NCI-H2107 treated with DMSO at 0.1 percent for 48 hours (cell line): ENCODE measurements around the gene SERHL2.
"Not testable (repeated sequence)": the region's sequence is repeated elsewhere in the genome, so short reads cannot be mapped to it uniquely, and the experiment has no call there.

ENCODE experiments used
- DNase-seq: peaks from one replicate; lab custom pipeline; 2025; ENCODE audit not compliant: unreplicated experiment; lab: John Stamatoyannopoulos, UW

The SERHL2 gene

GRCh38 chr22:42574046-42574445, 20.3 kb downstream of the SERHL2 start:
- not testable (repeated sequence) for DNase-seq

GRCh38 chr22:42574468-42574867, 20.7 kb downstream of the SERHL2 start:
- not testable (repeated sequence) for DNase-seq

GRCh38 chr22:42575996-42576574, 22.3 kb downstream of the SERHL2 start:
- DNase-seq: not testable (repeated sequence)

- not testable (repeated sequence) for DNase-seq
These were observed 23.4 kb downstream of the SERHL2 start for GRCh38 chr22:42577141-42577540.

GRCh38 chr22:42577623-42578240, 24.0 kb downstream of the SERHL2 start:
- DNase-seq: no peak

GRCh38 chr22:42580040-42580439, 26.3 kb downstream of the SERHL2 start:
- DNase-seq: not testable (repeated sequence)

GRCh38 chr22:42581194-42581761, 27.5 kb downstream of the SERHL2 start:
- DNase-seq: not testable (repeated sequence)

- DNase-seq: peak; percentile 26
These were observed 28.3 kb downstream of the SERHL2 start for GRCh38 chr22:42581762-42582716.

DNA sequence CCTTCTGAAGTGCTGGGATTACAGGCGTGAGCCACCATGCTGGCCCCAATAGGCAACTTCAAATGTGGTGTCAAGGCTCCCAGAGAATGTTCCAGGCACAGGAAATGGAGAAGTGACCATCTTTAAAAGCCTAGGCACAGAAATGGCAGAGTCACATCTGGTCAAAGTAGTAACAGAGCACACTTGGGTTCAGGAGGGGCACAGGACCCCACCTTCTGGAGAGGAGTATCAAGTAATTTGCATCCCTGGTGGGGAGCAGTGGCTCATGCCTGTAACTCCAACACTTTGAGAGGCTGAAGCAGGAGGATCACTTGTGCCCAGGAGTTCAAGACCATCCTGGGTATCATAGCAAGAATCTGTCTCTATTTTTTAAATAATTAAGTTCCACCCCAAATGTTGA, 29.2 kb downstream of the SERHL2 start:
- no peak for DNase-seq

DNA sequence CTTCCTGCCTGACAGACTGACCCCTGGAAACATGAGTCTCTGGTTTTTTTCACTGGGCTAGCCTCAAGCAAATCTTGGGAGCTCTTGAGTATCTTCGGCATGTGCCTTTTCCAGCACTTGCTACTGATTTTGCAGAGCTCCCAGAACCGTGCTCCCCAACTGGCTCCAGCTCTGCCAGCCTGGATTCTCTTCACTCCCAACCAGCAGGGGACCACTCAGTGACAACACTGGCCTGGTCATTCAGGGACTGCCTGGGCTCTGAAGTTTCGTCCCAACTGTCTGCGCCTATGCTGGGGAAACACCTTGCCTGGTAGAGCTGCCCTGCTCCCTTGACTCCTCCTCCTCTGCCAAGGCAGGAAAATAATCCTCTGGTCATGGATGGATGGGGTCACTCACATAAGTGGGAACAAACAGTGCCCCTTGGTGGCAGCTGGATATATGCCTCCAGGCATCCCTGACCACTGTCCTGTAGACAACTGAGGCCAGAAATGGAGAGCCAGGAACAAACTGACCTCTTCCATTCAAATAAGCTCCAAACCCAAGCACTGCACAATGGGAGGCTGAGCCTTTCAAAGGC, 30.7 kb downstream of the SERHL2 start:
- DNase-seq: no peak

- DNase-seq: no peak
These were observed 31.3 kb downstream of the SERHL2 start for GRCh38 chr22:42585096-42585495.

DNA sequence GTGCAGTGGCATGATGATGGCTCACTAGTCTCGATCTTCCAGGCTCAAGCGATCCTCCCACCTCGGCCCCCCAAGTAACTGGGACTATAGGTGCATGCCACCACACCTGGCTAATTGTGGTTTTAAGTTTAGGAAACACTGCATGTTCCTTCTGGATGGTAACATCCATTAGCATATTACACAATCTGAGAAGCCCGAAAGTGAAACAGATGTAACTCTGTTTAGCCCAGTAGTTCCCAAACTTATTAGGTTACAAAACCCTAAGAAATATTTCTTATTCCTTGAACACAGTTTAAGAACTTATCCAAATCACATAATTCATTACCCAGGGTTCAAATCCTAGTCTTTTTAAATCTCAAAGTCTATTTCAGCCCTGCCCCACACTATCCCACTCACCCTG, 32.6 kb downstream of the SERHL2 start:
- DNase-seq: no peak

DNA sequence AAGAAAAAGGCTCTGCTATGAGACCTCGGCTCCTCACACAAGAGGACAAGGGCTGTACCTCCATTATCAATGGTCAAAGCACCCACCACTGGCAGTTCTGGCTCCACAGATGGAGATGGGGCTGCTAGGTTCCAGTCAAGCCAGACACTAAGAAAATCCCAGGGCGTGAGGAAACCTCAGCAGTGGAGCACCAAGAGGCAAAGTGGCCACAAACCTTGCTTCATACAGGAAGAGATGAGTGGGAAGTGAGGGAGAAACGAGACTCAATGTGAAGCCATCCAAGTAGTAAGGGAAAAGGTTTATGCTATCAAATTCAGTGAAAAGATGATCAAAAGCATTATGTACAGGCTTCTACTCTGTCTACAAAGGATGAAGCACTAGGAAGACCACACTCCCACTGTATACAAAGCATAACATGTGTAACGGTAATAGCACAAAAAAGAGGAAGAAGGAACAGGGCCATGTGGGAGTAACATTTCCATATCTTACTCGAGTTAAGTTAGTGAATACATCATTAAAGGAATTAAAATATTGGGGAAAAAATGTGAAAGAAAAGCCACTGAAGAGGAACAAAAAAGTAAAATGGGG, 33.9 kb downstream of the SERHL2 start:
- DNase-seq: no peak

DNA sequence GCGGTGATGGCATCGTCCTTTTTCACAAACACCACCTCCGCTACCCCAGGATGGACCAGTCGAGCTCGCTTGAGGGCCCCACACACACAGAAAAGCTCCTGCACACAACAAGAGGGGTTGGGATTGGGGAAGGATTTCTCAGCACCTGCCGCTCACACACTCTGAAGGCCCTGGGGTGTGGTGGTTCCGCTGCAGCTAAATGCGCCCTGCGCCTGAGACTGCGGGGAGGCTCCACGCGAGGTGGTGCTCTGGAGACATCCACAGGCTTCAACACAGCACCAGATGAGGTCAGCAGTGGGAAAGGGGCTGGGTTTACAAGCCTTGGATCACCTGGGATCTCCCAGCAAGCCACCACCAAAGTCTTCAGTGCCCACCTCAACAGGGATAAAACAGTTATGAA, 38.2 kb downstream of the SERHL2 start:
- DNase-seq: no peak

DNA sequence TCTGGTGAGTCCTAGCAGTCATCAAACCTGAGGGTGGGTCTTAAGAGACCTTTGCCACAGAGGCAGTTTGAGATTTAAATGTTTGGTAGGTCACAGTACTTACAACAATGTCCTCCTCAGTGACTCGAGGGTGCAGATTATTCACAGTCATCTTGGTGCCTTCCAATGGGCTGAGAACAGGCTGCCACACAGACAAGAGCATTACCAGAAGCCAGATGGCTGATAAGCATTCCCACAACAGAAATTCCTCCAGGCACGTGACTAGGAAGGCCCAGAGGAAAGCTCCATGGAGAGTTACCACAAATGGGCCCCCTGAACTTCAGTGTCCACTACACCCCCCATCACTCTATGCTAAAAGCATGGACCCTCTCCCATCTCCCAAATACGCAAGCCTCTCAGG, 41.7 kb downstream of the SERHL2 start:
- DNase-seq: no peak

DNA sequence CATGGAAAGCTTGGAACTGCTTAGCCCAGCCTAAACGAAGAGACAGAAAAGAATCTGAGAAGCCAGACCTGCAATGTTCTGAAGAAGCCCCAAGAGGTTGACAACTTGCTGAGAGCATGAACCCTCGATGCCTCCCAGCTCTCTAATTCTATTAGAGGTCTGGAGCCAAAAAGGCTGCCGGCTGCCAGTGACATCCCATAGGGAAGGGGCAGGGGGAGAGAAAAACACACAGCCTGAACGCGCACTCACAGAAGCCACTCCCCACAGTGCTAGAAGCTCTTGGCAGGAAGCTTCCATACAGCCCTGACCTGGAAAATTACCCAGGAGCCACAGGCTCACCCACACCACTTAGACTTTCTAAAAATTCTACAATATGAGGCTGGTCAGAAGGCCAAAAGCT, 42.6 kb downstream of the SERHL2 start:
- no peak for DNase-seq

GRCh38 chr22:42596863-42597530, 43.2 kb downstream of the SERHL2 start:
- DNase-seq: no peak

DNA sequence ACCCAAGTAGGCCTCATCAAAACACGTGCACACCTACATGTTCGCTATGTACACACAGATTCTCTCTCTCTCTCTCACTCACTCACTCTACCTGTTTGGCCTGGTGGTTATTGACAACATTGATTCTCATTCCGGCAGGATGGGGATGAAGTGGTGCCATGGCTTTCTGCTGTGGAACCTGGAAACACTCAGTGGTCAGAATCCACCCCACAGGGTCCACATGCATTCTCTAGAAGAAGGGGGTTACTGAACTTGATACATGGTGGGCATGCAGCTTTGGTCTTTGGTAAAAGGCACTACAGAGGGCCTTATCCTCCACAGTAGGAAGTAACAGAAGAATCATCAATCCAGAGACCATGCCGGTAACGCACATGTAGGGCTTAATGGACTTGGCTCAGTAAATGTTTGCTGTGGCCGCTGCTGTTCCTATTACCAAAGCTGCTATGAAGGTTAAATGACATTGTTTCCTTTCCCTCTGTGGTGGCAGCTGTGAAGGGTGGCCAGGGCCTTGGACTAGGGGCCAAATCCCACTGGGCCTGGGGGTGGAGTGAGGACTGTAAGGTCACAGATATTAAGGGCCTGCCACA, 48.2 kb downstream of the SERHL2 start:
- DNase-seq: no peak

- no peak for DNase-seq
These were observed 48.7 kb downstream of the SERHL2 start for GRCh38 chr22:42602470-42602869.

DNA sequence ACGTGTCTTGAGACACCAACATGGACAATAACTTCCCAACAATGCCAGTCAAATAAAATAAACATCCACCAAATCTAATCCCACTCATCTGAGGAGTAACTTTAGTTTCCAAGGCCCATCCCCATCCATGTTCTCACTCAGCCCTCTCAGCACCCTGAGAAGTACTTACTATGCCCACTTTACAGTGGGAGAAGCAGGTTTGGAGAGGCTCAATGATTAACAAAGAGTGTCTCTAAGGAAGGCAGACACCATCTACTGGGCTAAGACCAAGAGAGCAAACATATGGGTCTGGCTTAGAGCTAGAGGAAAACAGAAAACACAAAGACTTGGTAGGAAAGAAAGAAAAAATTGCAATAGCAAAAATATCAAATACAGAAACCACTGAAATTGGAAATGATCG, 49.7 kb downstream of the SERHL2 start:
- no peak for DNase-seq
